CD4-positive, CD25-positive, alpha-beta regulatory T cell (primary cell): ENCODE measurements around the gene PTPN7. TPM values are rescaled to one million over a fixed set of nuclear protein-coding genes. Genes with fewer than 3 reads are reported as not detected.
"Not testable (repeated sequence)": the region's sequence is repeated elsewhere in the genome, so short reads cannot be mapped to it uniquely, and the experiment has no call there.

Source experiments
- ATAC-seq, 2 donors: fragments of 150-1000 bp; cut with Tn5 transposase; one replicate each; pipeline ENCODE4 v1.10.0; 2021; ENCODE audit warnings: low read depth in 2 of 2, moderate number of reproducible peaks in 2 of 2, moderate library complexity in 1 of 2
- DNase-seq, 3 donors: peaks; one replicate each; pipeline versions ENCODE4 v3.0.0 to v3.0.0-alpha.2; 2012 to 2022; ENCODE audit warnings: mixed read lengths in 1 of 3
- H3K27ac ChIP-seq: one replicate; pipeline ENCODE4 v1.7.0; 2013; ENCODE audit warnings: mild to moderate bottlenecking, low read length; ENCODE audit not compliant: insufficient read depth, poor library complexity, severe bottlenecking
- H3K27me3 ChIP-seq: one replicate; pipeline ENCODE4 v1.7.0; 2013; ENCODE audit warnings: low read length; ENCODE audit not compliant: control insufficient read depth, insufficient read depth
- H3K36me3 ChIP-seq: one replicate; pipeline ENCODE4 v1.7.0; 2013; ENCODE audit warnings: mild to moderate bottlenecking, low read length, moderate library complexity; ENCODE audit not compliant: control insufficient read depth, insufficient read depth
- H3K4me1 ChIP-seq: 2 replicates; pipeline ENCODE4 v1.7.0; 2013; ENCODE audit warnings: mild to moderate bottlenecking, low read length; ENCODE audit not compliant: insufficient read depth, control insufficient read depth, poor library complexity, severe bottlenecking
- H3K4me3 ChIP-seq: one replicate; pipeline ENCODE4 v1.7.0; 2013; ENCODE audit warnings: low read depth, mild to moderate bottlenecking, low read length, moderate library complexity
- H3K9me3 ChIP-seq, 2 experiments: 1 replicate in 1 of 2; 2 replicates in 1 of 2; pipeline ENCODE4 v1.7.0; 2013; ENCODE audit warnings: low read length in 2 of 2, mild to moderate bottlenecking in 1 of 2, moderate library complexity in 1 of 2; ENCODE audit not compliant: control insufficient read depth in 2 of 2
- H3K27ac Mint-ChIP-seq, 3 donors: one replicate each; pipeline ENCODE4 v1.8.0; 2020 to 2022; ENCODE audit warnings: mild to moderate bottlenecking in 3 of 3, mixed read lengths in 3 of 3, moderate library complexity in 2 of 3
- H3K27me3 Mint-ChIP-seq: one replicate; pipeline ENCODE4 v1.8.0; 2022; ENCODE audit warnings: mild to moderate bottlenecking, mixed read lengths
- H3K36me3 Mint-ChIP-seq: one replicate; pipeline ENCODE4 v1.8.0; 2020; ENCODE audit warnings: mixed read lengths
- H3K4me1 Mint-ChIP-seq, 4 donors: one replicate each; pipeline ENCODE4 v1.8.0; 2020 to 2022; ENCODE audit warnings: mixed read lengths in 4 of 4, mild to moderate bottlenecking in 1 of 4
- H3K4me3 Mint-ChIP-seq, 4 donors: one replicate each; pipeline ENCODE4 v1.8.0; 2020 to 2022; ENCODE audit warnings: mild to moderate bottlenecking in 4 of 4, mixed read lengths in 4 of 4, moderate library complexity in 3 of 4
- H3K9me3 Mint-ChIP-seq, 7 donors: one replicate each; pipeline ENCODE4 v1.8.0; 2020 to 2022; ENCODE audit warnings: mixed read lengths in 7 of 7, mild to moderate bottlenecking in 3 of 7, moderate library complexity in 2 of 7
- polyA plus RNA-seq, 4 donors: library from polyadenylated mRNA; unstranded; fragments of 300-500 nt; fragmentation: Illumina TruSeq; gene quantifications; one replicate each; pipeline ENCODE4 v1.2.3, GENCODE V29; 2021
- total RNA-seq: library from RNA; stranded (reverse); gene quantifications from one replicate; pipeline ENCODE4 v1.2.3, GENCODE V29; 2022

PTPN7 gene
- total and polyA plus RNA-seq, 5 donors from 2014 or later, result 57.5 to 124 (median 78.0) TPM

GRCh38 chr1:202150602-202151001 lies 9.8 kb downstream of the PTPN7 start:
- no peaks in the 10 kb centered on the region for H3K27me3 ChIP-seq
- DNase-seq (no peak), ATAC-seq (no peak)
- H3K9me3 Mint-ChIP-seq, result no peaks in the 10 kb centered on the region
- H3K36me3 Mint-ChIP-seq, result peaks cover 26% of the 10 kb centered on the region
- peaks cover 12% of the 10 kb centered on the region for H3K4me1 ChIP-seq
- H3K9me3 ChIP-seq, result no peaks in the 10 kb centered on the region
- peaks cover 5 to 22% (median 17%) of the 10 kb centered on the region in 4 donors for H3K4me1 Mint-ChIP-seq
- H3K4me3 Mint-ChIP-seq, result no peak overlapping the region
- no peak overlapping the region for H3K4me3 ChIP-seq
- H3K36me3 ChIP-seq, result peaks cover 75% of the 10 kb centered on the region
- H3K27ac Mint-ChIP-seq, result peak overlapping the region in 2 of 3 donors; percentile 76 to 79
- no peaks in the 10 kb centered on the region for H3K27me3 Mint-ChIP-seq
- H3K27ac ChIP-seq, result no peak overlapping the region

DNA sequence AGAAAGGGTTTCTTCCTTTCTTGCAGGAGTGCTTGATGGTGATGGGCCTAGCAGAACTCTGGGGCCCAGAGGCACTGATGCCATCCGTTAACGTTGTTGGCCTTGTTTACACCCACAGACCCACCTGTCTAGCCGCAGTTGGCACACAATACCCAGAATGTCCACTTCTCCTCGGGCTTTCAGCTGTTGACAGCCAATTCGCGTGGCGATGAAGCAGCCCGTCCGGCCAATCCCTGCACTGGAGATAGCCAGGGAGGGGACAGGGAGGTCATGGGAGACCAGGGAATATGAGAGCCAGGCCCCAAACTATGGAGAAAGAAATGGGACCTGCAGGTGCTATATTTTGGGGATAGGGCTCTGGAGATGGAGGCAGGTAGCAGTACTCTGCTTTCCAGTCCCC lies 10.2 kb downstream of the PTPN7 start:
- Histone ChIP-seq H3K4me1 (peaks cover 12% of the 10 kb centered on the region), H3K36me3 (peaks cover 71% of the 10 kb centered on the region), H3K9me3 (no peaks in the 10 kb centered on the region), H3K27me3 (no peaks in the 10 kb centered on the region), H3K27ac (no peak overlapping the region), H3K4me3 (no peak overlapping the region)
- Mint-ChIP-seq H3K4me1 (peaks cover 10 to 22% (median 20%) of the 10 kb centered on the region in 4 donors), H3K36me3 (peaks cover 26% of the 10 kb centered on the region), H3K4me3 (peak overlapping the region in 1 of 4 donors; percentile 27), H3K27ac (peak overlapping the region in 1 of 3 donors; percentile 79), H3K27me3 (no peaks in the 10 kb centered on the region), H3K9me3 (no peaks in the 10 kb centered on the region)
- no peak for ATAC-seq
- no peak for DNase-seq

DNA sequence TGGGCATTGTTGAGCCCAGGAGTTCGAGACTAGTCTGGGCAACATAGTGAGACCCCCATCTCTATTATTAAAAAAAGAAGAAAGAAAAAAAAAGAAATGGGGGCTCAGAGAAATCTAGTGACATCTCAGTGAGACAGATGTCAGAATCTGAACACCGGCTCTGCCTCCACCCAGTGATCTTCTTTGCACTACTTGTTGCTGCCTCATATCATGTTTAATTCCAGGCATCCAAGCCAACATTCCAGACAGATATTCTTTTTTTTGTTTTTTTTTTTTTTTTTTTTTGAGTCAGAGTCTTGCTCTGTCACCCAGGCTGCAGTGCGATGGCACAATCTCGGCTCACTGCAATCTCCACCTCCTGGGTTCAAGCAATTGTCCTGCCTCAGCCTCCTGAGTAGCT lies 10.8 kb downstream of the PTPN7 start:
- H3K9me3 Mint-ChIP-seq, result no peaks in the 10 kb centered on the region
- H3K4me3 ChIP-seq, result no peak overlapping the region
- H3K36me3 ChIP-seq, result peaks cover 64% of the 10 kb centered on the region
- H3K27me3 ChIP-seq, result no peaks in the 10 kb centered on the region
- H3K27ac Mint-ChIP-seq, result peak overlapping the region in 2 of 3 donors; percentile 8 to 20
- DNase-seq, result no peak
- H3K4me1 Mint-ChIP-seq, result peaks cover 6 to 18% (median 16%) of the 10 kb centered on the region in 4 donors
- no peak for ATAC-seq
- H3K4me1 ChIP-seq, result peaks cover 9% of the 10 kb centered on the region
- no peak overlapping the region for H3K27ac ChIP-seq
- no peak overlapping the region for H3K4me3 Mint-ChIP-seq
- peaks cover 21% of the 10 kb centered on the region for H3K36me3 Mint-ChIP-seq
- no peaks in the 10 kb centered on the region for H3K27me3 Mint-ChIP-seq
- no peaks in the 10 kb centered on the region for H3K9me3 ChIP-seq

- peak overlapping the region in 1 of 3 donors; percentile 22 for H3K27ac Mint-ChIP-seq
- H3K9me3 Mint-ChIP-seq, result no peaks in the 10 kb centered on the region
- DNase-seq (no peak), ATAC-seq (no peak)
- H3K27me3 Mint-ChIP-seq, result no peaks in the 10 kb centered on the region
- peaks cover 12% of the 10 kb centered on the region for H3K4me1 ChIP-seq
- H3K4me3 ChIP-seq, result no peak overlapping the region
- H3K27me3 ChIP-seq, result no peaks in the 10 kb centered on the region
- H3K27ac ChIP-seq, result no peak overlapping the region
- no peaks in the 10 kb centered on the region for H3K9me3 ChIP-seq
- H3K36me3 Mint-ChIP-seq, result peaks cover 16% of the 10 kb centered on the region
- H3K36me3 ChIP-seq, result peaks cover 54% of the 10 kb centered on the region
- H3K4me3 Mint-ChIP-seq, result peak overlapping the region in 1 of 4 donors; percentile 61
- H3K4me1 Mint-ChIP-seq, result peaks cover 6 to 21% (median 16%) of the 10 kb centered on the region in 4 donors
These were observed 12.0 kb downstream of the PTPN7 start for GRCh38 chr1:202148391-202148790.

- Histone ChIP-seq H3K27me3 (no peaks in the 10 kb centered on the region), H3K4me1 (peaks cover 26% of the 10 kb centered on the region), H3K27ac (peak overlapping the region; percentile 33), H3K36me3 (peaks cover 40% of the 10 kb centered on the region), H3K9me3 (no peaks in the 10 kb centered on the region), H3K4me3 (no peak overlapping the region)
- ATAC-seq (no peak), DNase-seq (no peak)
- Mint-ChIP-seq H3K27me3 (no peaks in the 10 kb centered on the region), H3K4me3 (peak overlapping the region in 2 of 4 donors; percentile 80 to 92), H3K4me1 (peaks cover 6 to 35% (median 26%) of the 10 kb centered on the region in 4 donors), H3K36me3 (peaks cover 12% of the 10 kb centered on the region), H3K9me3 (no peaks in the 10 kb centered on the region), H3K27ac (peak overlapping the region in 2 of 3 donors; percentile 35 to 60)
These were observed 13.4 kb downstream of the PTPN7 start for GRCh38 chr1:202146993-202147392.

- Mint-ChIP-seq H3K27ac (peak overlapping the region; percentile 35 to 84 (median 36)), H3K27me3 (no peaks in the 10 kb centered on the region), H3K36me3 (peaks cover 11% of the 10 kb centered on the region), H3K4me3 (peak overlapping the region in 3 of 4 donors; percentile 91 to 97 (median 92)), H3K9me3 (no peaks in the 10 kb centered on the region), H3K4me1 (peaks cover 6 to 38% (median 29%) of the 10 kb centered on the region in 4 donors)
- H3K36me3 ChIP-seq, result peaks cover 32% of the 10 kb centered on the region
- no peak overlapping the region for H3K4me3 ChIP-seq
- no peaks in the 10 kb centered on the region for H3K9me3 ChIP-seq
- no peak for ATAC-seq
- no peaks in the 10 kb centered on the region for H3K27me3 ChIP-seq
- DNase-seq, result no peak
- no peak overlapping the region for H3K27ac ChIP-seq
- H3K4me1 ChIP-seq, result peaks cover 27% of the 10 kb centered on the region
These were observed 14.1 kb downstream of the PTPN7 start for GRCh38 chr1:202146279-202146678.

DNA sequence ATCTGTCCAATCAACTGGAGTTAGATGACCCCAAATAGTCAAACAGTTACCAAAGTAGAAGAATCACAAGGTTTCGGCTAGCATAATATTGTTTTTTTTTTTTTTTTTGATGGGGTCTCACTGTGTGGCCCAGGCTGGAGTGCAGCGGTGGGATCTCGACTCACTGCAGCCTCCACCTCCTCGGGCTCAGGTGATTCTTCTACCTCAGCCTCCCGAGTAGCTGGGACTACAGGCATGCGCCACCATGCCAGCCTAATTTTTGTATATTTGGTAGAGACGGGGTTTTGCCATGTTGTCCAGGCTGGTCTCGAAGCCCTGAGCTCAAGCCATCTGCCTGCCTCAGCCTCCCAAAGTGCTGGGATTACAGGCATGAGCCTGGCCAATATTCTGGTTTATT lies 14.7 kb downstream of the PTPN7 start:
- not testable (repeated sequence) for H3K9me3 Mint-ChIP-seq, H3K9me3 ChIP-seq, H3K27me3 Mint-ChIP-seq, H3K27me3 ChIP-seq, H3K36me3 Mint-ChIP-seq, ATAC-seq, DNase-seq
- Mint-ChIP-seq H3K4me3 (peak overlapping the region; percentile 91 to 97 (median 92)), H3K4me1 (peaks cover 6 to 38% (median 26%) of the 10 kb centered on the region in 4 donors), H3K27ac (peak overlapping the region; percentile 64 to 96 (median 96))
- peak overlapping the region; percentile 86 for H3K4me3 ChIP-seq
- H3K36me3 ChIP-seq, result peaks cover 27% of the 10 kb centered on the region
- H3K27ac ChIP-seq, result peak overlapping the region; percentile 74
- peaks cover 27% of the 10 kb centered on the region for H3K4me1 ChIP-seq

DNA sequence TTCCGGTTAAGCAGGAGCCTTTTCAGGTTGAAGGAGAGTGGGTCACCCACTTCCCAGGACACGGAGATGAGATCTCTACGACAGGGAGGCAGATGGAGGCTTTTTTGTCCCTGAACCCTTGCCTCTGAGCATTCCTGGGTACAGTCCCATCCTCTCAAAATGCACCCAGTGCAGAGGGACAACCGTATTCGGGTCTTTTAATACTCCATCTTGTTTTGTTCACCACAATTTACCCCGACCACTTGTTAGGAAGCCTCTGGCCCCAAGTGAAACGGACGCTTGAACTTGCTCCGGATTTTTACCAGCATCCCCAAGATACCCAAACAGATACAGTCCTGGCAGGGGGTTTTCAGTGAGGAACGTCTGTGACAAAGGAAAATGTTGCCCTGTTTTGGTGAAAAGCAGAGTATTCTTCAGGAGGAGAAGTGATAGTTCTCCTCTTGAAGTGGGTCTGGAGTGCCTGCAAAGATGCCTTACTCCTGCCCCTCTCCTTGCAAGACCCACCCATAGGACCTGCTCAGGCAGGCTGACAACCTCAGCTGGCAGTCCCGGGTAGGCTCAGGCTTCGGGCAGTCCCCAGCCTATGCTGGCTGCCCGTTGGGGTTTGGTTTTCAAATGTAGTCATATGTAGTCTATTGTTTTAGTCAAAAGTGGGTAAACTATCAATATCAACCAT lies 15.2 kb downstream of the PTPN7 start:
- peaks cover 6 to 43% (median 26%) of the 10 kb centered on the region in 4 donors for H3K4me1 Mint-ChIP-seq
- peaks cover 3% of the 10 kb centered on the region for H3K36me3 Mint-ChIP-seq
- peak overlapping the region; percentile 91 to 97 (median 92) for H3K4me3 Mint-ChIP-seq
- ATAC-seq (no peak), DNase-seq (peak in 2 of 3 donors; percentile 14 to 39)
- H3K4me3 ChIP-seq, result peak overlapping the region; percentile 86
- no peaks in the 10 kb centered on the region for H3K9me3 ChIP-seq
- H3K36me3 ChIP-seq, result peaks cover 22% of the 10 kb centered on the region
- H3K27me3 Mint-ChIP-seq, result no peaks in the 10 kb centered on the region
- peak overlapping the region; percentile 74 for H3K27ac ChIP-seq
- peaks cover 27% of the 10 kb centered on the region for H3K4me1 ChIP-seq
- H3K27ac Mint-ChIP-seq, result peak overlapping the region; percentile 64 to 96 (median 96)
- no peaks in the 10 kb centered on the region for H3K27me3 ChIP-seq
- no peaks in the 10 kb centered on the region for H3K9me3 Mint-ChIP-seq
